Measurements from ENCODE around the gene PHLPP1. TPM values are rescaled to one million over a fixed set of nuclear protein-coding genes. Genes with fewer than 3 reads are reported as not detected.

The PHLPP1 gene
- total RNA-seq, 1 experiment from 2014 or later: 28.0 TPM

GRCh38 chr18:62999392-62999791, 284.1 kb downstream of the PHLPP1 start:
- DNase-seq: peak; percentile 83
- intact Hi-C loops (cut with micrococcal nuclease; ENCODE audit: unreplicated experiment): no loop called here
- BruUV-seq (replicated peaks): no TSS peak
- Mint-ChIP-seq H3K27me3 (ENCODE audit: unreplicated experiment) (no peaks in the 10 kb centered on the region), H3K9me3 (ENCODE audit: low read depth, unreplicated experiment) (no peaks in the 10 kb centered on the region), H3K36me3 (ENCODE audit: insufficient read depth, unreplicated experiment) (peaks cover 32% of the 10 kb centered on the region), H3K4me1 (ENCODE audit: low read depth, unreplicated experiment) (peaks cover 65% of the 10 kb centered on the region), H3K27ac (ENCODE audit: unreplicated experiment) (peak overlapping the region; percentile 89), H3K4me3 (ENCODE audit: low read depth, unreplicated experiment) (peak overlapping the region; percentile 10)
- CTCF ChIA-PET: interaction anchor here (0.6 to 1.2 kb wide), 3 partner anchors 17 to 305 kb away, joined by 3 to 8 read pairs (median 3); no protein-coding TSS in a partner anchor
- no peak for TF ChIP-seq CTCF (IDR thresholded peaks at IDR 0.05; ENCODE audit: unreplicated experiment)

GRCh38 chr18:62999921-63000320, 284.6 kb downstream of the PHLPP1 start:
- CTCF ChIA-PET: interaction anchor here (0.5 to 1.2 kb wide), 4 partner anchors 17 to 306 kb away, joined by 3 to 8 read pairs (median 4); no protein-coding TSS in a partner anchor
- no peak for TF ChIP-seq CTCF (IDR thresholded peaks at IDR 0.05; ENCODE audit: unreplicated experiment)
- peaks cover 32% of the 10 kb centered on the region for H3K36me3 Mint-ChIP-seq (ENCODE audit: insufficient read depth, unreplicated experiment)
- no peaks in the 10 kb centered on the region for H3K27me3 Mint-ChIP-seq (ENCODE audit: unreplicated experiment)
- H3K4me1 Mint-ChIP-seq (ENCODE audit: low read depth, unreplicated experiment): peaks cover 70% of the 10 kb centered on the region
- DNase-seq: no peak
- H3K4me3 Mint-ChIP-seq (ENCODE audit: low read depth, unreplicated experiment): no peak overlapping the region
- intact Hi-C loops (cut with micrococcal nuclease; ENCODE audit: unreplicated experiment): no loop called here
- H3K9me3 Mint-ChIP-seq (ENCODE audit: low read depth, unreplicated experiment): no peaks in the 10 kb centered on the region
- peak overlapping the region; percentile 89 for H3K27ac Mint-ChIP-seq (ENCODE audit: unreplicated experiment)
- no TSS peak for BruUV-seq (replicated peaks)

GRCh38 chr18:63000839-63001238, 285.5 kb downstream of the PHLPP1 start:
- Mint-ChIP-seq H3K9me3 (ENCODE audit: low read depth, unreplicated experiment) (no peaks in the 10 kb centered on the region), H3K4me3 (ENCODE audit: low read depth, unreplicated experiment) (no peak overlapping the region), H3K27me3 (ENCODE audit: unreplicated experiment) (no peaks in the 10 kb centered on the region), H3K36me3 (ENCODE audit: insufficient read depth, unreplicated experiment) (peaks cover 32% of the 10 kb centered on the region), H3K27ac (ENCODE audit: unreplicated experiment) (peak overlapping the region; percentile 80), H3K4me1 (ENCODE audit: low read depth, unreplicated experiment) (peaks cover 71% of the 10 kb centered on the region)
- no peak for TF ChIP-seq CTCF (IDR thresholded peaks at IDR 0.05; ENCODE audit: unreplicated experiment)
- intact Hi-C loops (cut with micrococcal nuclease; ENCODE audit: unreplicated experiment): no loop called here
- BruUV-seq (replicated peaks): no TSS peak
- CTCF ChIA-PET: no interaction called here
- no peak for DNase-seq

GRCh38 chr18:63001861-63002260, 286.5 kb downstream of the PHLPP1 start:
- TF ChIP-seq CTCF (IDR thresholded peaks at IDR 0.05; ENCODE audit: unreplicated experiment): no peak
- Mint-ChIP-seq H3K9me3 (ENCODE audit: low read depth, unreplicated experiment) (no peaks in the 10 kb centered on the region), H3K4me3 (ENCODE audit: low read depth, unreplicated experiment) (no peak overlapping the region), H3K4me1 (ENCODE audit: low read depth, unreplicated experiment) (peaks cover 71% of the 10 kb centered on the region), H3K36me3 (ENCODE audit: insufficient read depth, unreplicated experiment) (peaks cover 32% of the 10 kb centered on the region), H3K27me3 (ENCODE audit: unreplicated experiment) (no peaks in the 10 kb centered on the region), H3K27ac (ENCODE audit: unreplicated experiment) (peak overlapping the region; percentile 80)
- no peak for DNase-seq
- CTCF ChIA-PET: no interaction called here
- no TSS peak for BruUV-seq (replicated peaks)
- intact Hi-C loops (cut with micrococcal nuclease; ENCODE audit: unreplicated experiment): no loop called here

All from Calu3 (cell line).